GM13976 (cell line): ENCODE measurements around the gene PRKG1.

ENCODE experiments used
- DNase-seq: peaks from one replicate; pipeline ENCODE4 v3.0.0; 2012; ENCODE audit warnings: low spot score
- CTCF ChIP-seq: IDR thresholded peaks from 2 replicates; pipeline ENCODE4 v1.5.1; 2012; ENCODE audit warnings: borderline replicate concordance, mild to moderate bottlenecking; ENCODE audit not compliant: insufficient read depth; ENCODE audit errors: extremely low read depth, missing control alignments, control extremely low read depth
- in situ Hi-C: fragments of 300-500 bp; cut with MboI; formaldehyde crosslinking; loops from one replicate; pipeline ENCODE4 v1.12.0; 2022; ENCODE audit warnings: low sequenced_read_pairs, mixed read lengths, inconsistent platforms; ENCODE audit not compliant: unreplicated experiment

Gene PRKG1

GRCh38 chr10:51170518-51171245 lies 96.4 kb downstream of the PRKG1 start:
- in situ Hi-C loops: no loop called here
- no peak for TF ChIP-seq CTCF
- no peak for DNase-seq

- DNase-seq: no peak
- TF ChIP-seq CTCF: no peak
- in situ Hi-C loops: no loop called here
These were observed 97.7 kb downstream of the PRKG1 start for GRCh38 chr10:51171946-51172345.

GRCh38 chr10:51176976-51177695 lies 102.8 kb downstream of the PRKG1 start:
- TF ChIP-seq CTCF: no peak
- no peak for DNase-seq
- in situ Hi-C loops: no loop called here

GRCh38 chr10:51178634-51179033 lies 104.3 kb downstream of the PRKG1 start:
- no peak for DNase-seq
- TF ChIP-seq CTCF: no peak
- in situ Hi-C loops: no loop called here

GRCh38 chr10:51180141-51180540 lies 105.9 kb downstream of the PRKG1 start:
- in situ Hi-C loops: no loop called here
- no peak for TF ChIP-seq CTCF
- no peak for DNase-seq

GRCh38 chr10:51183783-51184182 lies 109.5 kb downstream of the PRKG1 start:
- no peak for TF ChIP-seq CTCF
- in situ Hi-C loops: no loop called here
- DNase-seq: no peak
